Gastroesophageal sphincter (tissue), 4 donors: Measurements from ENCODE around the gene CDADC1. TPM values are rescaled to one million over a fixed set of nuclear protein-coding genes. Genes with fewer than 3 reads are reported as not detected.

Experiments used
- ATAC-seq: fragments of 150-250 bp; one replicate; pipeline ENCODE4 v1.9.1; 2016; ENCODE audit warnings: mild to moderate bottlenecking, moderate library complexity
- H3K27ac ChIP-seq, 4 donors: fragments of 200-600 bp; sonication (generic) in 3 of 4; 1 replicate in 3 of 4; 2 replicates in 1 of 4; pipeline ENCODE4 v1.5.1; 2016 to 2019
- H3K27me3 ChIP-seq: fragments of 200-600 bp; sonication (generic); one replicate; pipeline ENCODE4 v1.5.1; 2019
- H3K36me3 ChIP-seq, 2 donors: fragments of 200-600 bp; sonication (generic); one replicate each; pipeline ENCODE4 v1.5.1; 2019; ENCODE audit warnings: control low read depth in 1 of 2
- H3K4me1 ChIP-seq, 3 donors: fragments of 200-600 bp; sonication (generic); 1 replicate in 2 of 3; 2 replicates in 1 of 3; pipeline ENCODE4 v1.5.1; 2016 to 2019; ENCODE audit warnings: control low read depth in 2 of 3
- H3K4me3 ChIP-seq, 2 donors: fragments of 200-600 bp; sonication (generic); one replicate each; pipeline ENCODE4 v1.5.1; 2019; ENCODE audit warnings: mild to moderate bottlenecking in 1 of 2, moderate library complexity in 1 of 2
- H3K9me3 ChIP-seq, 3 donors: fragments of 200-600 bp; sonication (generic); one replicate each; pipeline ENCODE4 v1.5.1; 2017 to 2019; ENCODE audit warnings: control low read depth in 2 of 3
- EP300 ChIP-seq: sonication (generic); formaldehyde crosslinking; IDR thresholded peaks from one replicate; pipeline ENCODE4 v1.6.1; 2017; ENCODE audit warnings: antibody characterized with exemption, mild to moderate bottlenecking
- POLR2A ChIP-seq, 2 donors: fragments of 450-650 bp; IDR thresholded peaks; one replicate each; pipeline ENCODE4 v1.6.1; 2017; ENCODE audit warnings: antibody characterized with exemption in 2 of 2, mild to moderate bottlenecking in 2 of 2, moderate library complexity in 1 of 2
- POLR2AphosphoS5 ChIP-seq: sonication (generic); formaldehyde crosslinking; IDR thresholded peaks from one replicate; pipeline ENCODE4 v1.6.1; 2017; ENCODE audit warnings: antibody characterized with exemption
- WGBS, 2 donors: methylation state at CpG; one replicate each; pipeline ENCODE4 v1.1.5; 2018; ENCODE audit warnings: low coverage in 1 of 2; 5-methylcytosine and 5-hydroxymethylcytosine counted together
- total RNA-seq, 4 donors: library from RNA; depleted of rRNA; stranded (reverse); fragments of >200 nt; gene quantifications; one replicate each; pipeline ENCODE4 v1.1.0, GENCODE V29; 2016
- TF ChIP-seq, protein P1 (sequence below), 4 experiments: fragments of 200-600 bp in 2 of 4; fragments of 450-650 bp in 2 of 4; sonication (generic) in 1 of 4; IDR thresholded peaks; one replicate each; pipeline ENCODE4 v1.5.1; 2017 to 2019; ENCODE audit warnings: antibody characterized with exemption in 4 of 4, mild to moderate bottlenecking in 2 of 4, moderate library complexity in 2 of 4

The CDADC1 gene
- total RNA-seq, 4 donors from 2014 or later = 5.8 to 9.3 (median 6.7) TPM

DNA sequence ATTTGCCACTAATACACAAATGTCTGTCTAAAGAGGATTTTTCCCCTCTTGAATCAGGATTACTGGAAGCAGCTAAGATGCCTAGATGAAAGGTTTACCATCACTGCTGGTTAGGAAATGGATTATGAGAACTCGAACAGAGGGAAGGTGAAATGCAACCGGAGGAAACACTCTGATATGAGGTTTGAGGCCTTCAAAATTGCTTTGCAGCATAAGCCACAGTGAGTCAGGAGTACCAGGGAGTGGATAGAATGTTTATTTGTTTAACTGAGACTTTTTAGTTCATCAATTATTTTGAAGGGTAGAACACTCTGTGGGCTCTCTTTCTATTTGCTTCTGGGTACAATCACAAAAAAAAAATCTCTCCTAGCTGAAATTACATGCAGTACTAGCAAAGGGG is 18.1 kb downstream of the CDADC1 start:
- ATAC-seq = no peak
- no peak overlapping the region for H3K27ac ChIP-seq
- 53 to 57% methylated on average over 2 of the region's 2 CpGs for WGBS, 2 donors

DNA sequence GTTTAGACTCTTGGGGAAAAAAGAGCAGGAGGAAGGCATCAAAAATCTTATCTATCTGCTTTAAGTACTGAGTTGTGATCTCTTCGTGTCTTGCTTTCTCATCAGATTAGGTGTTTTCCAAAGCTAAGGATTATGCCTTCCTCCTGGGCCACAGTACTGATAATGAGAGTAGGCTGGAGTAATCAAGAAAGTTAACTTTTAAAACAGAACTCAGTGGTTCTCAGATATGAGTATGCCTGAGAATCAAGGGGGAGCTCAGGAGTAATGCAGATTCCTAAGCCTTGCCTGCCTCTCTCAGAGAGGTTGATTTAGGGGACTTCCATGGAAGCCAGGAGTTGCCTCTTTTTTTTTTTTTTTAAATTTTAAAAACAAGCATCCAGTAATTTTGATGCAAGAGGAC is 23.5 kb downstream of the CDADC1 start:
- TF ChIP-seq POLR2AphosphoS5 = no peak
- no peak for TF ChIP-seq POLR2A (IDR thresholded peaks at IDR 0.05)
- TF ChIP-seq, protein P1, sequence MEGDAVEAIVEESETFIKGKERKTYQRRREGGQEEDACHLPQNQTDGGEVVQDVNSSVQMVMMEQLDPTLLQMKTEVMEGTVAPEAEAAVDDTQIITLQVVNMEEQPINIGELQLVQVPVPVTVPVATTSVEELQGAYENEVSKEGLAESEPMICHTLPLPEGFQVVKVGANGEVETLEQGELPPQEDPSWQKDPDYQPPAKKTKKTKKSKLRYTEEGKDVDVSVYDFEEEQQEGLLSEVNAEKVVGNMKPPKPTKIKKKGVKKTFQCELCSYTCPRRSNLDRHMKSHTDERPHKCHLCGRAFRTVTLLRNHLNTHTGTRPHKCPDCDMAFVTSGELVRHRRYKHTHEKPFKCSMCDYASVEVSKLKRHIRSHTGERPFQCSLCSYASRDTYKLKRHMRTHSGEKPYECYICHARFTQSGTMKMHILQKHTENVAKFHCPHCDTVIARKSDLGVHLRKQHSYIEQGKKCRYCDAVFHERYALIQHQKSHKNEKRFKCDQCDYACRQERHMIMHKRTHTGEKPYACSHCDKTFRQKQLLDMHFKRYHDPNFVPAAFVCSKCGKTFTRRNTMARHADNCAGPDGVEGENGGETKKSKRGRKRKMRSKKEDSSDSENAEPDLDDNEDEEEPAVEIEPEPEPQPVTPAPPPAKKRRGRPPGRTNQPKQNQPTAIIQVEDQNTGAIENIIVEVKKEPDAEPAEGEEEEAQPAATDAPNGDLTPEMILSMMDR (IDR thresholded peaks at IDR 0.05) = no peak
- no peak for TF ChIP-seq EP300
- 35 to 89% methylated on average over 1 of the region's 1 CpG for WGBS, 2 donors
- no peak for ATAC-seq
- H3K36me3 ChIP-seq = peaks cover 0 to 34% of the 10 kb centered on the region in 2 donors
- H3K9me3 ChIP-seq = no peaks in the 10 kb centered on the region
- no peaks in the 10 kb centered on the region for H3K4me1 ChIP-seq
- no peaks in the 10 kb centered on the region for H3K27me3 ChIP-seq
- no peak overlapping the region for H3K27ac ChIP-seq
- H3K4me3 ChIP-seq = no peak overlapping the region

More for the DNA sequence above, 18.1 kb downstream of the CDADC1 start:
- H3K27me3 ChIP-seq = no peaks in the 10 kb centered on the region
- no peaks in the 10 kb centered on the region for H3K4me1 ChIP-seq
- peaks cover 0 to 60% of the 10 kb centered on the region in 2 donors for H3K36me3 ChIP-seq
- no peak overlapping the region for H3K4me3 ChIP-seq
- TF ChIP-seq, protein P1 (IDR thresholded peaks at IDR 0.05) = no peak
- TF ChIP-seq EP300 (no peak), POLR2AphosphoS5 (no peak), POLR2A (IDR thresholded peaks at IDR 0.05) (no peak)
- no peaks in the 10 kb centered on the region for H3K9me3 ChIP-seq

DNA sequence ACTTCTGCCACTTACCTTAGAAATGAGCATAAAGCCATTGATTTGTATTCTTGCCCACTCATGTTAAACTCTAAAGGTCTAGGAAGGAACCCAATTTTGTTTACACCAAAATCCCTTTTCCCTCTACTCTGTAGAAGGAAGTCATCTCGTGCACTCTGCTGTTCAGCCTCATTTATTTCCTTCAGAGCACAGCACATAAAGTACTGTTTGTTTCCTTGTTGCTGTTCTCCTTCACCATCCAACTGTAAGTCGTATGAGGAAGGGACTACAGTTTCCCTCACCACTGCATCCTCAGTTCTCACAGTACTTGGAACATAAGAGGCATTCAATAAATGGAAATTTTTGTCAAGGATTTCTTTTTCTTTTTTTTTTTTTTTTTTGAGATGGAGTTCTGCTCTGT is 24.6 kb downstream of the CDADC1 start:
- Histone ChIP-seq H3K36me3 (peaks cover 0 to 29% of the 10 kb centered on the region in 2 donors), H3K9me3 (no peaks in the 10 kb centered on the region), H3K4me3 (no peak overlapping the region), H3K27me3 (no peaks in the 10 kb centered on the region), H3K4me1 (no peaks in the 10 kb centered on the region), H3K27ac (no peak overlapping the region)
- TF ChIP-seq EP300 (no peak), POLR2AphosphoS5 (no peak), POLR2A (IDR thresholded peaks at IDR 0.05) (no peak)
- TF ChIP-seq, protein P1 (IDR thresholded peaks at IDR 0.05) = no peak
- no peak for ATAC-seq
- WGBS, 2 donors = 70 to 72% methylated on average over 2 of the region's 2 CpGs

DNA sequence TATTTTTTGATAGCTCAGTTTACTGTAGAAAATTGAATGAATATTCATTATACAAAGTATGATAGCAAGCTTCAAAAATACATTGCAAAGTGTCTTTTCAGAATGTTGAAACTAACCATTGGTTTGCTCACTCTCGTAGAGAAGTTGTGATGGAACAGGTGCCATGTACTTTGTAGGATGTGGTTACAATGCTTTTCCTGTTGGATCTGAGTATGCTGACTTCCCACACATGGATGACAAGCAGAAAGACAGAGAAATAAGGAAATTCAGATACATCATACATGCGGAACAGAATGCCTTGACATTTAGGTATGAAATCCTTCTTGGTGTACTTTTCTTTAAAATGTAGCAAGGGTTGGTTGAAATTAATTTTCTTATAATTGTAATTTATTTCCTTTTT is 30.5 kb downstream of the CDADC1 start:
- H3K36me3 ChIP-seq = peaks cover 0 to 45% of the 10 kb centered on the region in 2 donors
- TF ChIP-seq POLR2A (IDR thresholded peaks at IDR 0.05) = no peak
- no peaks in the 10 kb centered on the region for H3K4me1 ChIP-seq
- no peak overlapping the region for H3K4me3 ChIP-seq
- ATAC-seq = no peak
- 86 to 100% methylated on average over 2 of the region's 2 CpGs for WGBS, 2 donors
- no peaks in the 10 kb centered on the region for H3K27me3 ChIP-seq
- H3K27ac ChIP-seq = no peak overlapping the region
- no peaks in the 10 kb centered on the region for H3K9me3 ChIP-seq

DNA sequence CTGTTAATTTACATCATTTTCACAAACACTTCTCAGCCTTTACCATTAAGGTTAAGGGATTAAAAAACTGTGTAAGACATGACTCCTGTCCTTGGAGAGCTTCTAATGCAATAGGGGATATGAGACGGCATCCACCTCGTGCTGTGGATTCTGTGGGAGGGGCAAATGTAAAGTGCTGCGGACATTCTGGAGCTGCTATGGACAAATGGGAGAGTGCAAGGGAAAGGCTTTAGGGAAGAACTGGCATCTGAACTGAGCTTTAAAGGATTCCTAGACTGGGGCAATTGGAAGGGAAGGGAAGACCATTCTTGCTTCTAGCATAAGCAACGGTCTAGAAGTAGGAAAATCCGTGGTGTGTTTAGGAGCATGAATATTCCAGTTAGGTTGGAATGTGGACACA is 31.4 kb downstream of the CDADC1 start:
- TF ChIP-seq, protein P1 (IDR thresholded peaks at IDR 0.05) = no peak
- TF ChIP-seq POLR2A (IDR thresholded peaks at IDR 0.05) (no peak), EP300 (no peak), POLR2AphosphoS5 (no peak)
- no peak overlapping the region for H3K4me3 ChIP-seq
- WGBS, 2 donors = 58 to 76% methylated on average over 4 to 5 of the region's 5 CpGs
- no peaks in the 10 kb centered on the region for H3K27me3 ChIP-seq
- no peaks in the 10 kb centered on the region for H3K4me1 ChIP-seq
- no peak for ATAC-seq
- H3K36me3 ChIP-seq = peaks cover 0 to 47% of the 10 kb centered on the region in 2 donors
- H3K9me3 ChIP-seq = no peaks in the 10 kb centered on the region
- no peak overlapping the region for H3K27ac ChIP-seq
